Rectal smooth muscle tissue (tissue), 1 donor: ENCODE data around the gene TGIF2.
A peak's percentile ranks its signal among the peaks of the same experiment; 100 is the strongest.

Source experiments
- H3K27ac ChIP-seq: one replicate; pipeline ENCODE4 v1.7.0; 2013; ENCODE audit warnings: low read depth, low read length, inconsistent platforms
- H3K27me3 ChIP-seq: one replicate; pipeline ENCODE4 v1.7.0; 2013; ENCODE audit warnings: low read length; ENCODE audit not compliant: control insufficient read depth, insufficient read depth
- H3K36me3 ChIP-seq: one replicate; pipeline ENCODE4 v1.7.0; 2013; ENCODE audit warnings: low read length; ENCODE audit not compliant: control insufficient read depth, insufficient read depth
- H3K4me1 ChIP-seq: one replicate; pipeline ENCODE4 v1.7.0; 2013; ENCODE audit warnings: low read length; ENCODE audit not compliant: control insufficient read depth, insufficient read depth
- H3K4me3 ChIP-seq: one replicate; pipeline ENCODE4 v1.7.0; 2013; ENCODE audit warnings: low read length
- H3K9ac ChIP-seq: one replicate; pipeline ENCODE4 v1.7.0; 2013; ENCODE audit warnings: low read length

Gene TGIF2

GRCh38 chr20:36541227-36541767 is 32.1 kb upstream of the TGIF2 start, which contains the start of gene MYL9:
Gene MYL9, plus strand, starts transcription at chr20:36541519. Its CDS starts 3,366 bp downstream, at chr20:36544885.
- no peaks in the 10 kb centered on the region for H3K27me3 ChIP-seq
- H3K27ac ChIP-seq, result peak within 1 kb of the TSS; percentile 100
- H3K4me3 ChIP-seq, result peak within 1 kb of the TSS; percentile 80
- H3K9ac ChIP-seq, result peak within 1 kb of the TSS; percentile 69
- peaks cover 10% of the 10 kb centered on the region for H3K36me3 ChIP-seq
- H3K4me1 ChIP-seq, result peaks cover 16% of the 10 kb centered on the region

- no peaks in the 10 kb centered on the region for H3K27me3 ChIP-seq
- peaks cover 12% of the 10 kb centered on the region for H3K36me3 ChIP-seq
- peaks cover 20% of the 10 kb centered on the region for H3K4me1 ChIP-seq
- H3K27ac ChIP-seq, result peak overlapping the region; percentile 100
- H3K9ac ChIP-seq, result peak overlapping the region; percentile 69
- H3K4me3 ChIP-seq, result peak overlapping the region; percentile 80
These were observed 31.5 kb upstream of the TGIF2 start for GRCh38 chr20:36541768-36542488.

DNA sequence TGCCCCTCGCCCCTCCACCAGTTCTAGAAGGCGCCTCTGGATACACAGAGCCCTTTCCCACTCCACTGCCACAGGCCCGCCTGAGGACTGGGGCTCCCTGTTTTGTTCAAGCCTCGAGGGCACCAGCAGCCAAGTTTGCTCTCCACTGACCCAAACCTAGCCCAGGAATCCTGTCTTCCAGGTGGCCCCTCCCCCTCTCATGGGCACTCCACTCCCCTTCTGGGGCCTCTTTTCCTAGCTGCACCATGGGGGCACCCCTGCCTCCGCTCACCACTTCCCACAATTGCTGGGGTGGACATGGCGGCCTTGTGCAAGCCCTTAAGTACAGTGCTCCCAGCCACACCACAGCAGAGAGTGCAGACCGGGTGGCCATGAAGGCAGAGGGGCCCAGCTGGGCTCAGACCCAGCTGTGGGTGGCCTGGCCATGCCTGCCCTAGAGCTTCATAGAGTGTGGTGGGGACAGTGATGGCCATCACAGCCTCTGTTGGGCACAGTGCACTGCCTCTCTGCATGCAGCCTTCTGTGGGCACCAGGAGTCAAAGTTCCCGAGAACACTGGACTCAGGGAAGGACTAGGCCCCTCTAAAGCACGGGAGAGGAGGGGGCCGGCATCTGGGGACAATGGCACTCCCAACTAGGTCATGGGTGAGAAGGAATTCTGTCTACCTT is 30.7 kb upstream of the TGIF2 start:
- Histone ChIP-seq H3K4me3 (peak overlapping the region; percentile 80), H3K9ac (peak overlapping the region; percentile 69)

GRCh38 chr20:36543184-36544133 is 29.9 kb upstream of the TGIF2 start:
- Histone ChIP-seq H3K27me3 (no peaks in the 10 kb centered on the region), H3K4me3 (peak overlapping the region; percentile 80), H3K4me1 (peaks cover 21% of the 10 kb centered on the region), H3K9ac (peak overlapping the region; percentile 69), H3K36me3 (peaks cover 19% of the 10 kb centered on the region), H3K27ac (peak overlapping the region; percentile 100)

More for the DNA sequence above, 30.7 kb upstream of the TGIF2 start:
- Histone ChIP-seq H3K4me1 (peaks cover 20% of the 10 kb centered on the region), H3K36me3 (peaks cover 13% of the 10 kb centered on the region), H3K27me3 (no peaks in the 10 kb centered on the region), H3K27ac (peak overlapping the region; percentile 100)

GRCh38 chr20:36544134-36545018 is 29.0 kb upstream of the TGIF2 start:
- Histone ChIP-seq H3K4me3 (peak overlapping the region; percentile 80), H3K4me1 (peaks cover 18% of the 10 kb centered on the region), H3K9ac (peak overlapping the region; percentile 69), H3K27ac (peak overlapping the region; percentile 100), H3K27me3 (no peaks in the 10 kb centered on the region), H3K36me3 (peaks cover 19% of the 10 kb centered on the region)

- peak overlapping the region; percentile 64 for H3K27ac ChIP-seq
- H3K36me3 ChIP-seq, result peaks cover 19% of the 10 kb centered on the region
- H3K4me1 ChIP-seq, result peaks cover 18% of the 10 kb centered on the region
- H3K27me3 ChIP-seq, result no peaks in the 10 kb centered on the region
- H3K4me3 ChIP-seq, result peak overlapping the region; percentile 48
- H3K9ac ChIP-seq, result no peak overlapping the region
These were observed 27.2 kb upstream of the TGIF2 start for GRCh38 chr20:36546111-36546736.

- H3K4me1 ChIP-seq, result peaks cover 18% of the 10 kb centered on the region
- H3K27me3 ChIP-seq, result no peaks in the 10 kb centered on the region
- H3K27ac ChIP-seq, result peak overlapping the region; percentile 44
- no peak overlapping the region for H3K9ac ChIP-seq
- H3K36me3 ChIP-seq, result peaks cover 19% of the 10 kb centered on the region
- no peak overlapping the region for H3K4me3 ChIP-seq
These were observed 26.0 kb upstream of the TGIF2 start for GRCh38 chr20:36547186-36548005.

- no peaks in the 10 kb centered on the region for H3K27me3 ChIP-seq
- peaks cover 18% of the 10 kb centered on the region for H3K4me1 ChIP-seq
- H3K36me3 ChIP-seq, result peaks cover 14% of the 10 kb centered on the region
- no peak overlapping the region for H3K9ac ChIP-seq
- H3K4me3 ChIP-seq, result no peak overlapping the region
- peak overlapping the region; percentile 44 for H3K27ac ChIP-seq
These were observed 25.4 kb upstream of the TGIF2 start for GRCh38 chr20:36548006-36548315.

- no peaks in the 10 kb centered on the region for H3K27me3 ChIP-seq
- peaks cover 14% of the 10 kb centered on the region for H3K36me3 ChIP-seq
- peak overlapping the region; percentile 66 for H3K27ac ChIP-seq
- H3K4me3 ChIP-seq, result no peak overlapping the region
- H3K4me1 ChIP-seq, result peaks cover 15% of the 10 kb centered on the region
- H3K9ac ChIP-seq, result no peak overlapping the region
These were observed 24.4 kb upstream of the TGIF2 start for GRCh38 chr20:36548704-36549627.

- Histone ChIP-seq H3K4me3 (no peak overlapping the region), H3K27ac (peak overlapping the region; percentile 66), H3K27me3 (no peaks in the 10 kb centered on the region), H3K36me3 (peaks cover 14% of the 10 kb centered on the region), H3K9ac (no peak overlapping the region), H3K4me1 (peaks cover 15% of the 10 kb centered on the region)
These were observed 23.8 kb upstream of the TGIF2 start for GRCh38 chr20:36549628-36549941.
